GM12878 (cell line): ENCODE results near the gene ASAP3. TPM values are rescaled to one million over a fixed set of nuclear protein-coding genes. Genes with fewer than 3 reads are reported as not detected.
A peak's percentile ranks its signal among the peaks of the same experiment; 100 is the strongest.

Experiments
- BACH1 ChIP-seq: fragments of 450-650 bp; IDR thresholded peaks from 2 replicates; pipeline ENCODE4 v1.6.1; 2017; ENCODE audit warnings: mild to moderate bottlenecking, borderline replicate concordance
- BHLHE40 ChIP-seq, 2 experiments: fragments of 450-650 bp in 1 of 2; IDR thresholded peaks; 2 replicates each; pipeline ENCODE4 v1.6.1; 2011 to 2017; ENCODE audit warnings: low read depth in 2 of 2, borderline replicate concordance in 1 of 2, improper control_type of control experiment in 1 of 2, low read length in 1 of 2, mild to moderate bottlenecking in 1 of 2
- CBFB ChIP-seq: IDR thresholded peaks from 2 replicates; pipeline ENCODE4 v1.6.1; 2016; ENCODE audit warnings: antibody characterized with exemption, low read depth
- CHD1 ChIP-seq: IDR thresholded peaks from 2 replicates; pipeline ENCODE4 v1.6.1; 2012; ENCODE audit warnings: low read depth, low read length, improper control_type of control experiment
- CREM ChIP-seq: IDR thresholded peaks from 2 replicates; pipeline ENCODE4 v1.6.1; 2014; ENCODE audit warnings: antibody characterized with exemption, low read depth
- HDAC6 ChIP-seq: fragments of 200-600 bp; sonication (generic); IDR thresholded peaks from one replicate; pipeline ENCODE4 v1.8.0; 2017; ENCODE audit warnings: antibody characterized with exemption; ENCODE audit not compliant: unreplicated experiment
- IKZF1 ChIP-seq: fragments of 450-650 bp; conservative IDR thresholded peaks from 2 replicates; pipeline ENCODE4 v1.6.1; 2017; ENCODE audit warnings: antibody characterized with exemption, mild to moderate bottlenecking
- IRF3 ChIP-seq: fragments of 450-650 bp; IDR thresholded peaks from 2 replicates; pipeline ENCODE4 v1.6.1; 2014; ENCODE audit warnings: mild to moderate bottlenecking
- KDM1A ChIP-seq: fragments of 200-600 bp; sonication (generic); IDR thresholded peaks from 2 replicates; pipeline ENCODE4 v1.6.1; 2016; ENCODE audit warnings: borderline replicate concordance
- LARP7 ChIP-seq: fragments of 450-650 bp; IDR thresholded peaks from 2 replicates; pipeline ENCODE4 v1.6.1; 2017; ENCODE audit warnings: mild to moderate bottlenecking
- MEF2A ChIP-seq: IDR thresholded peaks from 2 replicates; pipeline ENCODE4 v1.6.1; 2011; ENCODE audit warnings: low read depth, mild to moderate bottlenecking, low read length, moderate library complexity; ENCODE audit not compliant: insufficient read depth
- NRF1 ChIP-seq: conservative IDR thresholded peaks from 2 replicates; pipeline ENCODE4 v1.6.1; 2011; ENCODE audit warnings: mild to moderate bottlenecking, low read depth, low read length, improper control_type of control experiment
- PML ChIP-seq: IDR thresholded peaks from 2 replicates; pipeline ENCODE4 v1.6.1; 2012; ENCODE audit warnings: low read length, inconsistent platforms
- POU2F2 ChIP-seq: IDR thresholded peaks from 3 replicates; pipeline ENCODE4 v1.6.1; 2011; ENCODE audit warnings: low read depth, mild to moderate bottlenecking, low read length, borderline replicate concordance
- RAD21 ChIP-seq: IDR thresholded peaks from 2 replicates; pipeline ENCODE4 v1.6.1; 2011; ENCODE audit warnings: mild to moderate bottlenecking, low read depth, low read length, moderate library complexity; ENCODE audit not compliant: insufficient read depth
- RELA ChIP-seq: fragments of 450-650 bp; IDR thresholded peaks from 2 replicates; pipeline ENCODE4 v1.8.0; 2014; ENCODE audit warnings: borderline replicate concordance; ENCODE audit not compliant: partially characterized antibody
- SMC3 ChIP-seq: IDR thresholded peaks from 2 replicates; pipeline ENCODE4 v1.6.1; 2011; ENCODE audit warnings: low read length, improper control_type of control experiment, borderline replicate concordance
- SP1 ChIP-seq: IDR thresholded peaks from one replicate; pipeline ENCODE4 v1.6.1; 2011; ENCODE audit warnings: low read depth, low read length
- SUZ12 ChIP-seq: fragments of 200-600 bp; sonication (generic); IDR thresholded peaks from one replicate; pipeline ENCODE4 v1.6.1; 2018; ENCODE audit warnings: antibody characterized with exemption, mild to moderate bottlenecking; ENCODE audit not compliant: unreplicated experiment
- USF2 ChIP-seq: IDR thresholded peaks from 2 replicates; pipeline ENCODE4 v1.6.1; 2011; ENCODE audit warnings: low read depth, low read length, improper control_type of control experiment, borderline replicate concordance
- YBX1 ChIP-seq: fragments of 450-650 bp; IDR thresholded peaks from 2 replicates; pipeline ENCODE4 v1.6.1; 2016; ENCODE audit warnings: antibody characterized with exemption
- ZNF207 ChIP-seq: fragments of 450-650 bp; IDR thresholded peaks from 2 replicates; pipeline ENCODE4 v1.6.1; 2014; ENCODE audit warnings: antibody characterized with exemption, mild to moderate bottlenecking, borderline replicate concordance
- ZNF384 ChIP-seq: IDR thresholded peaks from 2 replicates; pipeline ENCODE4 v1.6.1; 2012; ENCODE audit warnings: low read depth, mild to moderate bottlenecking, low read length, improper control_type of control experiment, borderline replicate concordance
- ZSCAN29 ChIP-seq: fragments of 450-650 bp; IDR thresholded peaks from 2 replicates; pipeline ENCODE4 v1.6.1; 2017; ENCODE audit warnings: mild to moderate bottlenecking, moderate library complexity
- polyA plus RNA-seq, 11 experiments: library from polyadenylated mRNA; depleted of rRNA in 4 of 11; unstranded in 6 of 11; stranded (reverse) in 5 of 11; fragments of >200 nt; fragmentation: Nextera tagmentation in 4 of 11; fragmentation: Illumina TruSeq in 1 of 11; extraction: Ambion mirVana in 4 of 11; extraction: Trizol in 1 of 11; gene quantifications; 1 replicate in 1 of 11; 2 replicates in 10 of 11; pipeline versions ENCODE4 v1.2.1 to v1.2.3, GENCODE V29; 2011 to 2016; ENCODE audit warnings: inconsistent platforms in 2 of 11, missing spikeins in 2 of 11, low read depth in 1 of 11
- total RNA-seq, 4 experiments: library from RNA; depleted of rRNA in 3 of 4; stranded (reverse); fragments of >200 nt in 3 of 4; fragmentation: Illumina TruSeq in 1 of 4; extraction: Trizol in 1 of 4; gene quantifications; 2 replicates each; pipeline versions ENCODE4 v1.2.1 to v1.2.3, GENCODE V29; 2013 to 2021
- TF ChIP-seq, protein P1 (sequence below), 3 experiments: IDR thresholded peaks in 2 of 3; conservative IDR thresholded peaks in 1 of 3; 2 replicates each; pipeline ENCODE4 v1.5.1; 2011; ENCODE audit warnings: low read depth in 3 of 3, low read length in 3 of 3, mild to moderate bottlenecking in 3 of 3, control low read depth in 2 of 3, moderate library complexity in 2 of 3, inconsistent platforms in 1 of 3, mixed read lengths in 1 of 3; ENCODE audit not compliant: control insufficient read depth in 2 of 3, insufficient read depth in 1 of 3; ENCODE audit errors: extremely low read depth in 1 of 3
- TF ChIP-seq, protein P2 (sequence below): fragments of 450-650 bp; IDR thresholded peaks from 2 replicates; pipeline ENCODE4 v1.6.1; 2018; ENCODE audit warnings: borderline replicate concordance, mild to moderate bottlenecking; ENCODE audit not compliant: partially characterized antibody

The ASAP3 gene
- total and polyA plus RNA-seq, 10 of the 15 experiments (the other 5 are each of a cell fraction or from before 2014, with no cell fraction given), result 0.04 to 0.92 (median 0.34) TPM; not detected in 1

DNA sequence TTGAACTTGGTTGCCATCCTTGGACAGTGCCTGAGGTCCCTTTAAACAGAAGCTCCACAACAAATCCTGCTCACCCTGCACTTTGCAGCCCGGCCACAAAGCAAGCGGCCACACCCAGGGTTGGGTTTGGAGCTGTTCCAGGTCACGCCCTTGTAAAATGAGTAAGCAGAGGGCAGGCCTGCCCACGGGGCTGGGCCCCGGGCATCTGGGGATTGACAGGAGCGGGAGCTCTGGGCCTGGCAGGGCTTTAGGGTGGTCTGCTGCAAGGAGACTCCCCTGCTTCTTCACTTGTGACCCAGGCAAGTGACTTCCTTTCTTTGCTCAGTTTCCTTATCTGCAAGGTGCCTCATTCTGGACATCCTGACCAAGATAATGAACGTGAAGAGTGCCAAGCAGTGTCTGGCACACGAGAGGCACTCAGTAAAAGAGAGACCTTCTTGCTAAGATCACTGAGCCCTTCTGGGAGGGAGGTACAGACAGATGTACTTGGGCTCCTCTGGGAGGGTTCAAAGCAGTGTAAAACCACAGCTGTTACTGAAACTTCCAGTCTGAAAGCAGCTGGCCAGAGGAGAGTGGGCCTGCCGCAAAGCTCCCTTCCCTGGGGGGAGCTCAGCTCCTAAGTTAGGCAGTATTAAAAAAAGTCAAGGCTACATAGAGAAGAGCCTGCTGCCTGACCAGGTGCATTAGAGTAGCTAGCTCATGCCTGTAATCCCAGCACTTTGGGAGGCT, 44.4 kb upstream of the ASAP3 start (continued):
- TF ChIP-seq ZNF384, result no peak
- TF ChIP-seq USF2, result no peak
- no peak for TF ChIP-seq LARP7
- TF ChIP-seq CREM, result peak; percentile 13; the same call in 1 of the 2 replicates
- no peak for TF ChIP-seq ZNF207
- TF ChIP-seq PML, result no peak
- no peak for TF ChIP-seq ZSCAN29
- TF ChIP-seq RAD21, result no peak
- peak; percentile 63 for TF ChIP-seq CBFB
- no peak for TF ChIP-seq NRF1
- TF ChIP-seq KDM1A, result no peak
- TF ChIP-seq IKZF1, result peak; percentile 56
- TF ChIP-seq, protein P1, sequence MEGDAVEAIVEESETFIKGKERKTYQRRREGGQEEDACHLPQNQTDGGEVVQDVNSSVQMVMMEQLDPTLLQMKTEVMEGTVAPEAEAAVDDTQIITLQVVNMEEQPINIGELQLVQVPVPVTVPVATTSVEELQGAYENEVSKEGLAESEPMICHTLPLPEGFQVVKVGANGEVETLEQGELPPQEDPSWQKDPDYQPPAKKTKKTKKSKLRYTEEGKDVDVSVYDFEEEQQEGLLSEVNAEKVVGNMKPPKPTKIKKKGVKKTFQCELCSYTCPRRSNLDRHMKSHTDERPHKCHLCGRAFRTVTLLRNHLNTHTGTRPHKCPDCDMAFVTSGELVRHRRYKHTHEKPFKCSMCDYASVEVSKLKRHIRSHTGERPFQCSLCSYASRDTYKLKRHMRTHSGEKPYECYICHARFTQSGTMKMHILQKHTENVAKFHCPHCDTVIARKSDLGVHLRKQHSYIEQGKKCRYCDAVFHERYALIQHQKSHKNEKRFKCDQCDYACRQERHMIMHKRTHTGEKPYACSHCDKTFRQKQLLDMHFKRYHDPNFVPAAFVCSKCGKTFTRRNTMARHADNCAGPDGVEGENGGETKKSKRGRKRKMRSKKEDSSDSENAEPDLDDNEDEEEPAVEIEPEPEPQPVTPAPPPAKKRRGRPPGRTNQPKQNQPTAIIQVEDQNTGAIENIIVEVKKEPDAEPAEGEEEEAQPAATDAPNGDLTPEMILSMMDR (IDR thresholded peaks at IDR 0.05 in 2 of 3, conservative IDR thresholded peaks at IDR 0.05 in 1 of 3; ENCODE audit: control insufficient read depth in 2 of 3, extremely low read depth in 1 of 3, insufficient read depth in 1 of 3, low read depth in 3 of 3, low read length in 3 of 3), result no peak
- TF ChIP-seq BHLHE40 (IDR thresholded peaks at IDR 0.05; ENCODE audit: borderline replicate concordance in 1 of 2, low read depth in 2 of 2, low read length in 1 of 2), result peak in 1 of 2 experiments; percentile 16; a peak in 2 of 4 replicates
- no peak for TF ChIP-seq CHD1
- TF ChIP-seq, protein P2, sequence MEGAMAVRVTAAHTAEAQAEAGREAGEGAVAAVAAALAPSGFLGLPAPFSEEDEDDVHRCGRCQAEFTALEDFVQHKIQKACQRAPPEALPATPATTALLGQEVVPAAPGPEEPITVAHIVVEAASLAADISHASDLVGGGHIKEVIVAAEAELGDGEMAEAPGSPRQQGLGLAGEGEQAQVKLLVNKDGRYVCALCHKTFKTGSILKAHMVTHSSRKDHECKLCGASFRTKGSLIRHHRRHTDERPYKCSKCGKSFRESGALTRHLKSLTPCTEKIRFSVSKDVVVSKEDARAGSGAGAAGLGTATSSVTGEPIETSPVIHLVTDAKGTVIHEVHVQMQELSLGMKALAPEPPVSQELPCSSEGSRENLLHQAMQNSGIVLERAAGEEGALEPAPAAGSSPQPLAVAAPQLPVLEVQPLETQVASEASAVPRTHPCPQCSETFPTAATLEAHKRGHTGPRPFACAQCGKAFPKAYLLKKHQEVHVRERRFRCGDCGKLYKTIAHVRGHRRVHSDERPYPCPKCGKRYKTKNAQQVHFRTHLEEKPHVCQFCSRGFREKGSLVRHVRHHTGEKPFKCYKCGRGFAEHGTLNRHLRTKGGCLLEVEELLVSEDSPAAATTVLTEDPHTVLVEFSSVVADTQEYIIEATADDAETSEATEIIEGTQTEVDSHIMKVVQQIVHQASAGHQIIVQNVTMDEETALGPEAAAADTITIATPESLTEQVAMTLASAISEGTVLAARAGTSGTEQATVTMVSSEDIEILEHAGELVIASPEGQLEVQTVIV, result no peak
- TF ChIP-seq BACH1, result no peak
- no peak for TF ChIP-seq SMC3
- no peak for TF ChIP-seq SP1
- TF ChIP-seq HDAC6, result no peak
- no peak for TF ChIP-seq SUZ12
- no peak for TF ChIP-seq POU2F2
- no peak for TF ChIP-seq RELA
- TF ChIP-seq MEF2A, result no peak
- no peak for TF ChIP-seq YBX1
- TF ChIP-seq IRF3, result no peak
